GF-D8 (cell line): ENCODE data around the gene SLC38A1.
"Not testable (repeated sequence)": the region's sequence is repeated elsewhere in the genome, so short reads cannot be mapped to it uniquely, and the experiment has no call there.

Experiments used
- DNase-seq: peaks from one replicate; lab custom pipeline; 2025; lab: John Stamatoyannopoulos, UW

SLC38A1 gene

DNA sequence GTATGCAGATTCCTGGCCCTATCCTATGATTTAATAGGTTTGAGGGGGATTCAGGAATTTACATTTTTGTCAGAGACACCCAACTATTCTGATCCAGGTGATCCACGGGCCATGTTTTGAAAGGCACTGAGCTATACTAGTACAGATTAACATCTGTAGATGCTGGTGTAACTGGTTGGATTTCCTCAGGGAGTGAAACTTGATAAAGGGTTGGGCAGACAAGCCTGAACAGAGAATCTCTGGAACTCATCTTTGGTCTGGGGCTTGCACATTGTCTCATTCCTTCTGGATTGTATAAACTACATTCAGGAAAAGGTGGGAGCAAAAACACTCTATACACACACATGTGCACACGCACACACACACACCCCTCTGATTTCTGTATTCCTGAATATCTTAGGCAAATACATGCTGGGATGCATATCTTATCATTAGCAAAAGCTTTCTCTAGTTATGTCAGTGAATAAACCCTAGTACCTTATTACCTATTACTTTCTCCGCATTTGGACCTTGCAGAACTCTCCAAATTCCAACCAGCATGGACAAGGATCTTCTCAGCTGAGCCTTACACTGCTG is 104.6 kb downstream of the SLC38A1 start:
- DNase-seq, result no peak

- DNase-seq, result not testable (repeated sequence)
These were observed 106.2 kb downstream of the SLC38A1 start for GRCh38 chr12:46162549-46163076.

DNA sequence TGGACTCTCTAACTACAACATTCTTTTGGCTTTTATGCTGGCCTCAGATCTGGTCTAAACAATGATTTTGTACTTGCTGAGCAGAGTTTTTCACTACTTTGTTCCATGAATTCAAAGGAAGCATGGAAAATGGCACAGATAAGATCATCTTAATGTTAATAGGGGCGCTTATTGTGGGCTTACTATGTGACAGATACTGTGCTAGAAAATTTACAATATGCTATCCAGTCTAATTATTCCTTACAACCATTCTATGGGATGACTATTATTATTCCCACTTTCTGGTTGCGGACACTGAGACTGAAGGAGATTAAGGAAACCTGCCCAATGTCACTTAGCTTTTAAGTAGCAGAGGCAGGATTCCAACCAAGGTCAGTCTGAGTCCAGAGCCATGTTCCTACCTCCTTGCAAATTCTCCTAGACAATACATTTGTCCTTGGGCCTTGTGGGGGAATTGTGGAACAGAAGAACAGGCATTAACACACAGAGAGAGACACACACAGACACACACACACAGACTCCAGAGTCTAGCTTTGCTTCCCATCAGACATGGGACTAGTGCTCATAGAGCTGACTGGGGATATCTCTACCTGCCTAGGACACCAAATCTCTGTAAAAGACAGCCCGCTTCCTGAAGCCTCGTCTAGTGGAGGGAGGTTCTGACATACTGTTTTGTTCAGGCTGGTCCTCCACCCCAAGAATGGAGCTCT is 107.7 kb downstream of the SLC38A1 start:
- DNase-seq, result no peak

- no peak for DNase-seq
These were observed 108.5 kb downstream of the SLC38A1 start for GRCh38 chr12:46160101-46160980.

DNA sequence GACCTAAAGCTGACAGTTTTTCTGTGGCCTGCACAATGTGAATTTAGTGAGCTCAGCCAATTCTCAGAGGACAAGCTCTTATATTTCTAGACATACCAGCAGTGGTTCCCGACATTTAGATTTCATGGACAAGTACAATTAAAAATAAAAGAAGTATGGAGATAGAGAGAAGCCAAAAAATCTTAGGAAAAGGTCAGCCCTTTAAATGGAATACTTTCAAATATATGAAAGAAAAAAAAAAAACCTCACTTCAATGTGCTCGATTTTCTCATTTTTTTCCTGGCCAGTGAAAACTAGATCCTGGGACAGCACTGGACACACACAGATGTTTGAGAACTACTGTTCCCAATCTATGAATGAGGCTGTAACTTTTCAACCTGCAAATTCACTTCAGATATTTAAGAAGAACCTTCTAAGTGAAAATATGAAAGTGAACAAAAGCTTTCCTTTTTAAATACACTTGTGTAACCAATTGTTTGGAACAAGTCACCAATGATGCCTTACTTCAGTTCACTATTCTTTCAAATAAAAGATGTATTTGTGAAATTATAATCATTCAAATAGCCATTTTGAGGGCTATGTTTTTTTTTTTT is 109.4 kb downstream of the SLC38A1 start:
- DNase-seq, result no peak

GRCh38 chr12:46158501-46158900 is 110.3 kb downstream of the SLC38A1 start:
- no peak for DNase-seq

DNA sequence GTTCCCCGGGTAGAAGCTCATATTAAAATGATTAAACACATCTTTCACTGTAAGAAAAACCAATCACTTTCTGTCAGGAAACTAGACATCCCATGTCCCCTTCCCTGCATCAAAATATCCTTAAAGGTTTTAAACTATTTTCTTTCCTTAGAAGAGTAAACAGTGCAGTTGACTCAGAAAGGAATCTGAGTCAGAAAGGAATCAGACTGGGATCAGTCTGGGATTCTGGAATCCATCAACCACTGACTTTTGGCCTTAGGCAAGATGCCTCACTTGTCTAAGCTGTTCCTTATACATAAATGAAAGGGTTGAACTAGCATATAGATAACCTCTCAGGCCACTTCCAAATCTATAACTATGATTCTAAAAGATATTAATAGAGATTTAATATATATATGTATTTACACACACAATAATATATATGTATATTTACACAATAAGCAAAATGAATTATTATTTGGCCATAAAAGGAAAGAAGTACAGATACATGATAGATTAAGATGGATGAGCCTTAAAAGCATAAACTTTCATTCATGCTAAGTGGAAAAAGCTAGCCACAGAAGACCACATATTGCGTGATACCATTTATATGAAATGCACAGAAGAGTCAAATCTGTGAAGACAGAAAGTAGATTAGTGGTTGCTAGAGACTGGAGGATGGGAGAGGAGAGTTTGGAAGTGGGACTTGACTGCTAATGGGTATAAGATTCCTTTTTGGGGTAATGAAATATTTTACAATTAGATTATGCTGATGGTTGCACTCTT is 114.4 kb downstream of the SLC38A1 start:
- DNase-seq, result no peak

DNA sequence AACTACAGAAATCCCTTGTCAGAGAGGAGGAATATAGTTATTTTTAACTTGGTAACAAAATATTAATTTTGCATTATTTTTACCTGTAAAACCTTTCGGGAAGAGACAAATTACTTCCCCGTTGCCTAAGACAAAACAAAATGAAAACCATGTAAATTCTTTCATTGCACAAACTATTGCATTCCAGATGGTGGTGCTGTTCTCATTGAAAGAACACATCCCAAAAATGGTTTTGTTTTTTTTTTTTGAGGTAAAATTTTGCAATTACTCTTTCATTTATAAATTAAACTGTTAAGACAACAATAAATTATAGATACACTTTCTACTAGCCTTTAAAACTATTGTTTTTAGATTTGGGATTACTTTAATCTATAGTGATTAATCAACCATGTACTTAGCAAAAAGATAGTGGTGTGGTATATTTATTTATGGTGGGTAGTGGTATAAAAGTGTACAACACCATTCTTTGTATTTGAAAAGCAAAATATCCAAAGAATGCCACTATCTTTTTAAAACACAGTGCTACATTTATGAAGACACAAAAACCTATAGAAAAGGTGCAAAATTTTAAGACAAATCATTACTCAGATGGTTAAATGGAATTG is 115.5 kb downstream of the SLC38A1 start:
- no peak for DNase-seq

DNA sequence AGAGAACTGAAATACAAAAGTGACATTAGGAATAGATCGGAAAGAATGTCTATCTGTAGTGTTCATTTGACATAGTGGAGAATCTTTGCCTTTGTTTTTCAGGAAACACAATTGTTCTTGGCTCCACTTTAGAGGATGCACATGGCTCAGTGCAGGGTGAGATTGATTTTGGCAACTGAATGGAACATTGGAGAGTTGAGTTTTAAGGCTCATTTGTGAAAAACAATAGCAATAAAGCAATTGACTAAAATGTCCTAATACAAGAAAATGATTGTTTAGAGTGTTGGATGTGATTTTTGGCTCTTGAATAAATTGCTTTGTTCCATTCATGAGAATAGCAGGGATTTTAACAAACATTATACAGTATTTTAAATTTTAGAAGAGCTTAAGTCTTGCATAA is 116.4 kb downstream of the SLC38A1 start:
- DNase-seq, result no peak

DNA sequence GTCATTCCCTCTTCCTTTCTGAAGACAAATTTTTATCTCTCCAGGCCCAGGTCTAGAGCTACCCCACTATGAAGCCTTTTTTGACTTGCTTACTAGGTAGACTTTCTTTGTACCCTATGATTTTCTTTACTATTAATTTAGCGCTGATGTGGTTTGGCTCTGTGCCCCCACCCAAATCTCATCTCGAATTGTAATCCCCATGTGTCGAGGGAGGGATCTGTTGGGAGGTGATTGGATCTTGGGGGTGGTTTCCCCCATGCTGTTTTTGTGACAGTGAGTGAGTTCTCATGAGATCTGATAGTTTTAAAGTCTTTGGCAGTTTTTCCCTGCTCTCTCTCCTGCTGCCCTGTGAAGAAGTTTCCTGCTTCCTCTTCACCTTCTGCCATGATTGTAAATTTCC is 118.1 kb downstream of the SLC38A1 start:
- no peak for DNase-seq

- no peak for DNase-seq
These were observed 118.9 kb downstream of the SLC38A1 start for GRCh38 chr12:46149905-46150304.

- DNase-seq, result no peak
These were observed 119.8 kb downstream of the SLC38A1 start for GRCh38 chr12:46149079-46149464.

DNA sequence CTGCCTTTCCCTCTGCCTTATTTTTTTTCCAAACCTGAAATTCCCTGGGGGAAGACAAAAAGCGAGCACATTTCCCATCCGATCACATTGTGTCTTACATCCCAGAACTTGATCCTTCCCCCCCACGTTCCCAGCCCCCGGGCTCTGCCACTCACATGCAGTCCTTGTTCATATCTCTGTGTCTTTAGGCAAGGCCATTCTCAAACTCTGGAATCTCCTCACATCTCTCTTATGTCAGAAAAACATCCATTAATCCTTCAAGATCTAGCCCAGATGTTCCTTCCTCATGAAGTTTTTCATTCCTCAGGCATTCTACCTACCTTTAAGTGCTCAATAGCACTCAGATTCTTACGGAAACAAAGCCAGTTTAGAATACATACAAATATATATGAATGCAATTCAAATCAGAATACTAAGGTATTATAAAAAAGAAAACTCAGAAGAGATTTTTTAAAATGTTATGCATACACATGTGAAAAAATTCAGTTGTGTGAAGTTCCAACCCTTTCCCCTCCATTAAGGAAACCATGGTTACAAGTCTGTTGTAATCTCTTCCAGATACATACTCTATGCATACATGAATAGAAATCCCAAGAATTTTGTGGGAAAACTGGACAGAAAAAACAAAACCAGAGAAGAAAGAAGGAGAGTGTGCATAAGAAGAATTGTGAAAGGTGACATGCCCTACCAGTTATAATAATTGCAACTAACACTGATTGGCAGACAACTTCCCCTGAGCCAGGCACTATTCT is 120.3 kb downstream of the SLC38A1 start:
- no peak for DNase-seq

GRCh38 chr12:46147144-46147543 is 121.7 kb downstream of the SLC38A1 start:
- no peak for DNase-seq

DNA sequence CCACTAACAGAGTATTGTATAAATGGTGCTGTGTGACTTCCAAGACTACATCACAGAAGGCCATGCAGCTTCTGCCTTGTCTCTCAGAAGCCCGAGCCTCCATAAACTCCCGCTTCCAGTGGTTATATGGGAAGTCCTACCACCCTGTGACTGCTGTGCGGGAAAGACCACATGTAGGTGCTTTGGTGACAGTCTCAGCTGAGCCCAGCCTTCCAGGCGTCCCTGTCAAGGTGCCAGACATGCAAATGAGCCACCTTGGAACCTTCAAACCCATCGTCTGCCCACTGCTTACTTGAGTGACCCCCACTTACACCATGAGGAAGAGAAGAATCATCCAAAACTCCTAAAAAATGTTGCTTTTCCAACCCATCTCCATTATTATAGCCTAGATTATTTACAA is 123.0 kb downstream of the SLC38A1 start:
- DNase-seq, result no peak

- no peak for DNase-seq
These were observed 124.4 kb downstream of the SLC38A1 start for GRCh38 chr12:46144433-46144832.

- DNase-seq, result no peak
These were observed 132.6 kb downstream of the SLC38A1 start for GRCh38 chr12:46136249-46136648.

- no peak for DNase-seq
These were observed 133.1 kb downstream of the SLC38A1 start for GRCh38 chr12:46135750-46136149.

DNA sequence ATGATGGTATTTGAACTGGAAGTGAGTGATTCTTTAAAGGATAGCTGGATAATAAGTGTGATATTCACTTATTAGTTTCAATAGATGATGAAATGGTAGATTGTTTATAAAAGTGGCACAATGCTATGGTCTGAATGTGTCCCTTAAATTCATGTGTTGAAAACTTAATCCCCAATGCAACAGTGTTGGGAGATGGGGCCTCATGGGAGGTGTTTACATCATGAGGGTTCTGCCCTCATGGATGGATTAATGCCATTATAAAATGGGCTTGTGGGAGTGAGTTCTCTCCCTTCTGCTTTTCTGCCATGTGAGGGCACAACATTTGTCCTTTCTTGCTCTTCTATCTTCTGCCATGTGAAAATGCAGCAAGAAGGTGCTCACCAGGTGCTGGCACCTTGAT is 134.0 kb downstream of the SLC38A1 start:
- no peak for DNase-seq

GRCh38 chr12:46134205-46134811 is 134.5 kb downstream of the SLC38A1 start:
- no peak for DNase-seq
